NCI-H345 treated with DMSO at 0.1 percent for 48 hours (cell line): ENCODE measurements around the gene AMN.

Source experiments
- DNase-seq: peaks from one replicate; lab custom pipeline; 2025; ENCODE audit not compliant: unreplicated experiment; lab: John Stamatoyannopoulos, UW

Gene AMN

GRCh38 chr14:102943454-102943853 lies 21.0 kb downstream of the AMN start:
- no peak for DNase-seq

DNA sequence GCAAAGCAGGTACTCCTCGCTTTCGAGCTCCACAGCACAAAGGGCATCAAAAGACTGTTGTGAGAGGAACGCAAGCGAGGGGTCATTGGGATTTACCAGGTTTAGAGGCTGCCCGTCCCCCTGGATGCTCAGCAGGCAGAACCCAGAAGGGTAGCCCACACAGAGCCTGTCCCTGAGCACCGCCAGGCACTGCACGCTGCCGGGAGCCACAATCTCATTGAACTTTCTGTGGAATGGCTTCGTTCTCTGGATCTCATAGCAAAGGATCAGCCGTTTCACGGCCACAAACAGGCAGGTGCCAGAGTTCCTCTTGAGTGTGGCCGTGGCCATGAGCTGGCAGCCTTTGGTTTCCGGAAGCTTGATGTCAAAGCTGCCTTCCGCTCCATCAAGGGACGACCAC lies 21.5 kb downstream of the AMN start:
- no peak for DNase-seq

DNA sequence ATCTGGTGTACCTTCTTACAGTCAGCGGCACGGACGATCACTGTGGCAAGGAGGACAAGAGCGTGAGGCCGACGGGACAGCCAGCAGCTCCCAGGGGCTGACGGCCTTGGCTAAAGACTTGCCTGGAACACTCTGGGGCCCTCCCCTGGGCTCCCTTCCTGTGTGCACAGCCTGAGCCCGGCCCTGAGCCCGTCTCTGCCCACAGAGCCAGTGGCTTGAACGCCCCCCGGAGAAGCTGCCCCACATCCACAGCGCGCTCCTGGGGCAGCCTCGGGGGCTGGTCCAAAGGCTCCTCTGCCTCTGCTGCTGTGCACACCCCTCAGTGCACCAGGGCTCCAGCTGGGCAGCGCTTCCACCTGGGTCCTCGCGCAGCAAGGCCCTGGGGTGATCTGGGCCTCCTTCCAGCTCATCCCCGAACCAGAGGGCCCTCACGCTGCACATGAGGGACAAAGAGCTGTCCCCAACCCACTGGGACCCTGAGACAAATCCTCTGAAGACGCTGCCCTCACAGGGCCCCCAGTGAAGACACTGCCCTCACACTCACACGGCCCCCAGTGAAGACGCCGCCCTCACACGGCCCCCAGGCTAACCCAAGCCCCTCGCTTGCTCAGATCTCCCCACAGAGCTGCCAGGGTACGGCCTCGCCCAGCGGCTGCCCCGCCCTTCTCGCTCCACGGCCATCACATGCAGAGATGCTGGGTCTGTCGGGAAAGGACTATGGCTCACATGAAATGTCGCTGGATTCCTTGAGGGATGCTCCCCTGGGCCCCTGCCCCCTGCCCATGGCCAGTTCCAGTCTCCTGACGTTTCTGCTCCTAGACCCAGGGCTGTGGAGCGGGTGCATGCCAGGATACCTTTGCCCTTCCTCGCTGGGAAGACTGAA lies 22.2 kb downstream of the AMN start:
- DNase-seq: no peak

DNA sequence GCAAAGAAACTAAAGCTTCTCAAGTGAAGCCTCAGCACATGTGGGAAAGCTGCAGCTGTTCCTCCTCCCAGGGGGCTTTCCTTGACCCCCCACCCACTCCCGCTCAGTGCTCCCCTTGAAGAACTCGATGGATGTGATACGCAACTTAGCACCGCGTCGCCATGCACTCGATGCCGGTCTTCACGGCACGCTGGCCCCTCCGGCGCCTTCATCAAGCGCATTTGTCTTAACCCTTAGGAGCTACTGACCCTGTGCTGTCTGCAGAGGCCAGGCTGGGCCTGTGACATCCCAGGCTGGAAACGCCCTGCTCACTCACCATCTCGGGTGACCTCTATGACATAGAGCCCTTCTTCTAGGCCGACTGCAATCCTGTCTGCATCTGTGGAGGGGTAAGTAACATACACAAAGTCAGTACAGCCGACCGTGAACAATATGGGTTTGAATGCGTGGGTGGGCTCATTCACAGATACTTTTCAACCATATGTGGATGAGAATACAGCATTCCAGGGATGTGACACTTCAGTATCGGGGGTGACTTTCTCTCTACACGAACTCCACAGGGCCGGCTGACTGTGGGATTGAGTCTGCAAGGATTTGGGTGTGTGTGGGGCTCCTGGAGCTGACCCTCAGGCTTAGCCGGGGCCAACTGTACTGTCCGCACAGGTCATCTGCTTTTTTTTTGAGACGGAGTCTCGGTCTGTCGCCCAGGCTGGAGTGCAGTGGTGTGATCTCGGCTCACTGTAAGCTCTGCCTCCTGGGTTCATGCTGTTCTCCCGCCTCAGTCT lies 23.1 kb downstream of the AMN start:
- no peak for DNase-seq

GRCh38 chr14:102947321-102948103 lies 25.0 kb downstream of the AMN start:
- no peak for DNase-seq

DNA sequence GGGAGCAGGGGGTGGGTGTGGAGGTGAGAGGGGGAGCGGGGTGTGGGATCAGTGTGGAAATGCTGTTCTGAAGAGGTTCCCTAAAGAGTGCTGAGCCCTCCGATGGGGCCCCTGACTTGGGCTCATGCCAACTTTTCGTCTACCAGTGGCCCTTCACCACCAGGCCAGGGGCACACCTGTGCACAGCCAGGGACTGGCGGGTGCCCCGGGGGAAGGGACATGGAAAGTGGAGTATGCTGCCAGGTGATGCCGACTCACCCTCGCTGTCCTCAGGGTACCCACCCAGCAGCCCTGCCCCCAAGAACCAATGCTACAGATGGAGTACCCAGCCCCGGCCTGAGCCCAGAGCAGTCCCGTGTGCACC lies 26.2 kb downstream of the AMN start:
- DNase-seq: no peak

- no peak for DNase-seq
Measured at GRCh38 chr14:102949062-102949800, 26.8 kb downstream of the AMN start.

- DNase-seq: no peak
Measured at GRCh38 chr14:102949801-102950451, 27.5 kb downstream of the AMN start.

GRCh38 chr14:102951034-102951433 lies 28.6 kb downstream of the AMN start:
- DNase-seq: no peak

GRCh38 chr14:102951799-102952198 lies 29.3 kb downstream of the AMN start:
- DNase-seq: no peak

DNA sequence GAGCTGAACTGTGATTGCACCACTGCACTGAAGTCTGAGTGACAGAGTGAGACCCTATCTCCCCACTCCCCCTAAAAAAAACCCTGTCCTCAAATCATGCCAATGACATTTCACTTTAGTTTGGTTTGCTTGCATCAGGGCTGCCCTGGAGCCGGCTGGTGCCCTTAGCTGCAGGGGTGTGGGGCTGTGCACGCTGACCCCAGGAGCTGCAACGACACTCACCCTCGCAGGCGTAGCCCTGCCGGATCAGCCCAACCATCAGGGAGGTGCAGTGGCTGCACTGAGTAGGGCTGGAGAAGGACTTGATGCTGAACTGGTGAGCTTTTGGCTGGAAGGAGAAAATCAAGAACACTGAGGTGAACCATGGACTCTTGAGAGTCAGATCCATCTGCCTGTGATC lies 29.8 kb downstream of the AMN start:
- no peak for DNase-seq

DNA sequence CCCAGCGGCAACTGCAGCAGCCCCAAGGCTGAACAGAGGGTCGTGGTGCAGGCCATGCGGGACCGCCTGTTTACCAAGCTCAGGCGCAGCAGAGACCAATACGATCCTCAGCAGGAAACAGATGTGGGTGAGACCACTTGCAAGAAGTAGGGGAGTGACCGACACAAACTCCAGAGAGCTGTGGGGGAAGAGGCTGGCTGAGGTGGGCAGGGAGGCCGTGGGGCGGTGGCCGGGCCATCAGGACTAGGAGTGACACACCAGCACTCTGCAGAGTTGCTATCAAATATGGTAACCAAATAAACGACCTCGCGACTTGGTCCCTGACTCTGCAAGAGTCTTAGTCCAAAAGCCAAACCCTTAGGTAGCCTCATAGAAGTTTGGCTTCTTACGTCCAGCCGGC lies 30.6 kb downstream of the AMN start:
- DNase-seq: no peak

GRCh38 chr14:102954081-102954789 lies 31.8 kb downstream of the AMN start:
- DNase-seq: no peak

- no peak for DNase-seq
Measured at GRCh38 chr14:102955636-102956408, 33.4 kb downstream of the AMN start.

- DNase-seq: no peak
Measured at GRCh38 chr14:102957222-102957621, 34.8 kb downstream of the AMN start.

DNA sequence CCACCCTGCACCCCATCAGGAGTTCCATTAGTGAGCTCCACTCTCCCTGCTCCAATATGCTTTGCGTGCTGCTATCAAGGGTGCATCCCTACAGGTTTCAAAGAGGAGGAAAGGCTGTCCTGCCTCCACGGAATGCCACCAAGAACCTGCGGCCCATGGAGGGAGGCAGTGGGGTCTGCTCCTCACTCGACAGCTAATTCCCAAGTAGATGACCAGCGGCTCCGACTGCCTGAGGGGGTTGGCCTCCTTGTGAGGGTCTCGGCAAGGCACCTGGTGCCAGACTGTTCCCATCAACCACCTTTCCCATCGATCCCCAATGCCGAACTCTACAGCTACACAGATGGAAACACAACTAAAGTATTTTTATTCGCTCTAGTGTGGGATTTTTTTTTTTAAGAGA lies 36.0 kb downstream of the AMN start:
- DNase-seq: no peak

- no peak for DNase-seq
Measured at GRCh38 chr14:102962111-102962627, 39.7 kb downstream of the AMN start.

DNA sequence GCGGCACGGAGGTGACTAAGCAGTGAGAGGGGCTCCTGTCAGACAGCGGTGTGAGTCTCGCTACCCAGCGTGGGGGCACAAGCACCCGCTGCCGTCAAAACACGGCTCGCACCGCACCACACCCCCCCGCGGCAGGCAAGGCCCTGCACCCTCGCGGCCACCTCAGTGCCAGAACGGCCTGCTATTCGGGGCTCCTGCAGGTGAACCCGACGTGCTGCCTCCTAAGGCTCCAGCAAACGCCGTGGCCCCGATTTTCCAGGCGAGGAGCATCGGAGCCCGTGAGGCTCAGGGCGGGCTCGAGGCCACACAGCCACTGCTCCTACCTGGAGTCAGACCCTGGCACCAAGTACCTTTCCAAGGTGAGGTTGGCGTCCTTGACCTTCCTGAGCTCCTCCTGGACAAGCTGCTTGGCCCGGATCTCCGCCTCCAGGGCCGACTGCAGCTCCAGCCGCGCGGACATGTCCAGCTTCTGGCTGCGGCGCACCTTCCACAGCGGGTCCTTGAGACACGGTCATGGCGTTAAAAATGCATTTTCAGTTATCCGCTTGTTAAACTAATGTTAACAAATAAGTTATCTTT lies 41.8 kb downstream of the AMN start:
- no peak for DNase-seq
